B cell (primary cell): ENCODE data around the gene PKP1.

Experiments used
- EZH2 ChIP-seq: IDR thresholded peaks from 2 replicates; pipeline ENCODE4 v1.6.1; 2012; ENCODE audit warnings: borderline replicate concordance, low read depth, mild to moderate bottlenecking, moderate library complexity, low read length; ENCODE audit not compliant: insufficient read depth, poor library complexity, severe bottlenecking
- TF ChIP-seq, protein P1 (sequence below): fragments of 200-600 bp; IDR thresholded peaks from one replicate; pipeline ENCODE4 v1.8.0; 2022; ENCODE audit warnings: antibody characterized with exemption, mild to moderate bottlenecking

DNA sequence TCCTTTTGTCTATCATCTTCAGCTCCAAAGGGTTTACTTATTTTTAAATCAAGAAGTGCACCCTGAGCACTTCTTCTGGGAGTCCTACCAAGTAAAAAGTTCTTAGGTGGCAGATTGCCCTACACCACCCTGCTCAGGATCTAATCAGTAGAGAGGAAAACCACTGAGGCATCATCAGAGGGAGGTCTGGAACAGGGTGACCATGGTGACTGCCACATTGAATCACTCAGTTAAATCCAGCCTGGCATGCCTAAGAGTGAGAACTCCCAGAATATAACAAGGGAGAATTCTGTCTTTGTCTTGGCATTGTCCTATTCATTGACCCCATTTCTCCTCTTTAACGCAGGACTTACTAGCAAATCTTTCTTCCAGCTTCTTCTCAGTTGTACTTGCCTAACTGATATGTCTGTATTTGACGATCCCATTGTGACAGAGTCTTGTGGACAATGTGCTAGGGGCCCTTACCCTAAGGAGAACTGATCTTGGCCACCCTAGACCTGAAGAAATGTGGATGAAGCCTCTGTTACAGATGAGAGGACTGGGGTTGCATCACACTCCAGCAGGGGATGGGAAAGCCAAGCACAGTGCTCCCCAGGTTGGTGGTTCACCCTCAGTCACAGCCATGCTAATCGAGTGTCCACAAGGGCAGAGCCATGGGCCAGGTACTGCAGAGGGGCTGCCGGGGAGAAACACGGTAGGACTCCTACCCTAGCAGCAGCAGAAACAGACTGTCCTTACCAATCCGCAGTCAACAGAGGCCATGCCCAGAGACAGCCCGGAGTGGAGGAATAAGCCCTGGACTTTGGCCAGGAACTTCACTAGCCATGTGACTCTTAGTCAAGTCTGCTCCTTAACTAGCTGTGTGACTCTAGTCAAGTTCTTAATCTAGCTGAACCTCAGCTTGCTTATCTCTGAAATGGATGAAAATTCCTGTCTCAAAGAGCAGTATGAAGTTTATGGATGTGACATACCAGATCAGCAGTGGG, 15.4 kb downstream of the PKP1 start:
- TF ChIP-seq EZH2, result no peak
- TF ChIP-seq, protein P1, sequence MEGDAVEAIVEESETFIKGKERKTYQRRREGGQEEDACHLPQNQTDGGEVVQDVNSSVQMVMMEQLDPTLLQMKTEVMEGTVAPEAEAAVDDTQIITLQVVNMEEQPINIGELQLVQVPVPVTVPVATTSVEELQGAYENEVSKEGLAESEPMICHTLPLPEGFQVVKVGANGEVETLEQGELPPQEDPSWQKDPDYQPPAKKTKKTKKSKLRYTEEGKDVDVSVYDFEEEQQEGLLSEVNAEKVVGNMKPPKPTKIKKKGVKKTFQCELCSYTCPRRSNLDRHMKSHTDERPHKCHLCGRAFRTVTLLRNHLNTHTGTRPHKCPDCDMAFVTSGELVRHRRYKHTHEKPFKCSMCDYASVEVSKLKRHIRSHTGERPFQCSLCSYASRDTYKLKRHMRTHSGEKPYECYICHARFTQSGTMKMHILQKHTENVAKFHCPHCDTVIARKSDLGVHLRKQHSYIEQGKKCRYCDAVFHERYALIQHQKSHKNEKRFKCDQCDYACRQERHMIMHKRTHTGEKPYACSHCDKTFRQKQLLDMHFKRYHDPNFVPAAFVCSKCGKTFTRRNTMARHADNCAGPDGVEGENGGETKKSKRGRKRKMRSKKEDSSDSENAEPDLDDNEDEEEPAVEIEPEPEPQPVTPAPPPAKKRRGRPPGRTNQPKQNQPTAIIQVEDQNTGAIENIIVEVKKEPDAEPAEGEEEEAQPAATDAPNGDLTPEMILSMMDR, result no peak
